Measurements from ENCODE around the gene GSG1L2.

GSG1L2 gene

GRCh38 chr17:9855036-9855435 lies 33.2 kb upstream of the GSG1L2 start:
- no peak for DNase-seq (ENCODE audit: low read depth)
- TF ChIP-seq CTCF (IDR thresholded peaks at IDR 0.05; ENCODE audit: control insufficient read depth, extremely low read depth, insufficient read depth) = no peak
- no peak overlapping the region for H3K4me3 ChIP-seq (ENCODE audit: low read depth, low read length)

- TF ChIP-seq CTCF (IDR thresholded peaks at IDR 0.05; ENCODE audit: control insufficient read depth, extremely low read depth, insufficient read depth) = no peak
- no peak overlapping the region for H3K4me3 ChIP-seq (ENCODE audit: low read depth, low read length)
Measured at GRCh38 chr17:9854255-9854654, 32.4 kb upstream of the GSG1L2 start.

GRCh38 chr17:9850151-9850550 lies 28.3 kb upstream of the GSG1L2 start:
- no peak for DNase-seq (ENCODE audit: low read depth)
- no peak overlapping the region for H3K4me3 ChIP-seq (ENCODE audit: low read depth, low read length)
- no peak for TF ChIP-seq CTCF (IDR thresholded peaks at IDR 0.05; ENCODE audit: control insufficient read depth, extremely low read depth, insufficient read depth)

More at GRCh38 chr17:9854255-9854654, 32.4 kb upstream of the GSG1L2 start:
- DNase-seq (ENCODE audit: low read depth) = no peak

GRCh38 chr17:9845306-9845705 lies 23.4 kb upstream of the GSG1L2 start:
- H3K4me3 ChIP-seq (ENCODE audit: low read depth, low read length) = no peak overlapping the region
- DNase-seq (ENCODE audit: low read depth) = no peak
- TF ChIP-seq CTCF (IDR thresholded peaks at IDR 0.05; ENCODE audit: control insufficient read depth, extremely low read depth, insufficient read depth) = no peak

- no peak for DNase-seq (ENCODE audit: low read depth)
- TF ChIP-seq CTCF (IDR thresholded peaks at IDR 0.05; ENCODE audit: control insufficient read depth, extremely low read depth, insufficient read depth) = no peak
- H3K4me3 ChIP-seq (ENCODE audit: low read depth, low read length) = no peak overlapping the region
Measured at GRCh38 chr17:9844153-9844552, 22.3 kb upstream of the GSG1L2 start.

- no peak for DNase-seq (ENCODE audit: low read depth)
- TF ChIP-seq CTCF (IDR thresholded peaks at IDR 0.05; ENCODE audit: control insufficient read depth, extremely low read depth, insufficient read depth) = no peak
- H3K4me3 ChIP-seq (ENCODE audit: low read depth, low read length) = no peak overlapping the region
Measured at GRCh38 chr17:9843152-9844010, 21.5 kb upstream of the GSG1L2 start.
